ENCODE measurements around the gene TCF4. TPM values are rescaled to one million over a fixed set of nuclear protein-coding genes. Genes with fewer than 3 reads are reported as not detected.

TCF4 gene
- total RNA-seq, 1 experiment from 2014 or later, result 143 TPM

DNA sequence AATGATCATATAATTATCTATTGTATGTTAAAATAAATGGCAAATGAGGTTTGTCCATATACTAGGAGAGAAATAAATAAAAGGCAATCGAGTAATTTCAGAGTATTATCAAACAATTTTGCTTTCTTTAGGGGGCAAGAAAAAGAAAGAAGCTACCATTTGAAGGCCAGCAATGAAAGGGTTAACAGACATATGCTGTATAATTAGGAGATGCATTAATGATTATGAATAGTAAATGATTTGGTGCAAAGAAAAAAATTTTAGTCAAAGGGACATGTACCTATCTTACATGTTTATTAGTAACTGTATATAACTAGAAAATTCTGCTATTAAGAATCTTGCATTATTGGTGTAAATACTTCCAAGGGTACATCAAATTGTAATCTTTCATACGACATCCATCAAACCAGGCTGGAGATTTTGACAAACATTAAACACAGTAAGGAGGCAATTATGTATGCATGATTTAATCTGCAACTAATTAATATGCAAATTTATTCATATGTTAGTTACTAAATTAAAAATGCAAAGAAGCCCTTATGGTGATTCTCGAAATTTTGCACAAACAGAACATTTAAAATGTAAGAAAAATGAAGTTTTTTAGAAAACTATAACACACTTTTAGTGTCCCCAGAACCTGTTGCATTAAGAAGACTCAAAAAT is 251.4 kb downstream of the TCF4 start:
- TF ChIP-seq EZH2 (IDR thresholded peaks at IDR 0.05; ENCODE audit: borderline replicate concordance, low read depth, low read length, poor library complexity, severe bottlenecking), result no peak
- TF ChIP-seq, protein P1, sequence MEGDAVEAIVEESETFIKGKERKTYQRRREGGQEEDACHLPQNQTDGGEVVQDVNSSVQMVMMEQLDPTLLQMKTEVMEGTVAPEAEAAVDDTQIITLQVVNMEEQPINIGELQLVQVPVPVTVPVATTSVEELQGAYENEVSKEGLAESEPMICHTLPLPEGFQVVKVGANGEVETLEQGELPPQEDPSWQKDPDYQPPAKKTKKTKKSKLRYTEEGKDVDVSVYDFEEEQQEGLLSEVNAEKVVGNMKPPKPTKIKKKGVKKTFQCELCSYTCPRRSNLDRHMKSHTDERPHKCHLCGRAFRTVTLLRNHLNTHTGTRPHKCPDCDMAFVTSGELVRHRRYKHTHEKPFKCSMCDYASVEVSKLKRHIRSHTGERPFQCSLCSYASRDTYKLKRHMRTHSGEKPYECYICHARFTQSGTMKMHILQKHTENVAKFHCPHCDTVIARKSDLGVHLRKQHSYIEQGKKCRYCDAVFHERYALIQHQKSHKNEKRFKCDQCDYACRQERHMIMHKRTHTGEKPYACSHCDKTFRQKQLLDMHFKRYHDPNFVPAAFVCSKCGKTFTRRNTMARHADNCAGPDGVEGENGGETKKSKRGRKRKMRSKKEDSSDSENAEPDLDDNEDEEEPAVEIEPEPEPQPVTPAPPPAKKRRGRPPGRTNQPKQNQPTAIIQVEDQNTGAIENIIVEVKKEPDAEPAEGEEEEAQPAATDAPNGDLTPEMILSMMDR (conservative IDR thresholded peaks at IDR 0.05; ENCODE audit: low read depth, low read length), result no peak
- intact Hi-C loops (cut with micrococcal nuclease; ENCODE audit: unreplicated experiment), result no loop called here
- peaks cover 64% of the 10 kb centered on the region for H3K4me1 ChIP-seq (ENCODE audit: insufficient read depth, low read length, poor library complexity, severe bottlenecking)
- no peak overlapping the region for H3K4me3 ChIP-seq (ENCODE audit: low read depth, low read length, poor library complexity, severe bottlenecking)
- ChIA-PET CTCF (interaction anchor here (0.6 to 0.7 kb wide), 2 partner anchors 10 to 892 kb away, joined by 3 read pairs; no protein-coding TSS in a partner anchor), POLR2A (ENCODE audit: low non-redundant PET) (no interaction called here)
- H3K36me3 ChIP-seq (ENCODE audit: insufficient read depth, low read length, poor library complexity, severe bottlenecking), result no peaks in the 10 kb centered on the region
- no TSS peak for BruUV-seq (replicated peaks)
- no peaks in the 10 kb centered on the region for H3K27me3 ChIP-seq (replicated peaks; ENCODE audit: insufficient read depth, low read depth, low read length, poor library complexity)
- H3K27ac ChIP-seq (ENCODE audit: low read depth, low read length, poor library complexity, severe bottlenecking), result no peak overlapping the region
- DNase-seq (ENCODE audit: low spot score), result no peak
- H3K9me3 ChIP-seq (ENCODE audit: low read depth, low read length, poor library complexity, severe bottlenecking), result no peaks in the 10 kb centered on the region

DNA sequence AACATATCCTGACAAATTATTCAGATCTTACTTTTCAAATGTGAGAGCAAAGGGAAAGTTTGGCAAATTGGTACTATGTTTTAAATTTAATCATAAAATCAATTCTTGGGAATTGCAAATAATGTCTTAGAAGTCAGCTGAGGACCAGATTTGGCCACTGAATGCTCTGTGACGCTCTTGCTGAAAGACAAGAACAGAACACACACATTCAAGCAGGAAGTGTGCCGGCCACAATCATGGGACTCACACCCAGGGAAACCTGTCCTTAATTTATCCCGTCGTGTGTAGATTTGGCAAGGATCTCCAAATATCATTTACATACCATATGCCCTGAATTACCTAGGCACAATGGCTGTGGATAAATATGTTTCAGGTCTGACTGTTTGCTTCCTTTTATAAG is 253.1 kb downstream of the TCF4 start:
- no peak for TF ChIP-seq EZH2 (IDR thresholded peaks at IDR 0.05; ENCODE audit: borderline replicate concordance, low read depth, low read length, poor library complexity, severe bottlenecking)
- TF ChIP-seq, protein P1 (conservative IDR thresholded peaks at IDR 0.05; ENCODE audit: low read depth, low read length), result no peak
- no peak for DNase-seq (ENCODE audit: low spot score)
- H3K4me1 ChIP-seq (ENCODE audit: insufficient read depth, low read length, poor library complexity, severe bottlenecking), result peaks cover 48% of the 10 kb centered on the region
- H3K4me3 ChIP-seq (ENCODE audit: low read depth, low read length, poor library complexity, severe bottlenecking), result no peak overlapping the region
- H3K27me3 ChIP-seq (replicated peaks; ENCODE audit: insufficient read depth, low read depth, low read length, poor library complexity), result no peaks in the 10 kb centered on the region
- CTCF ChIA-PET, result no interaction called here
- H3K27ac ChIP-seq (ENCODE audit: low read depth, low read length, poor library complexity, severe bottlenecking), result no peak overlapping the region
- intact Hi-C loops (cut with micrococcal nuclease; ENCODE audit: unreplicated experiment), result no loop called here
- POLR2A ChIA-PET (ENCODE audit: low non-redundant PET), result no interaction called here
- BruUV-seq (replicated peaks), result no TSS peak
- H3K9me3 ChIP-seq (ENCODE audit: low read depth, low read length, poor library complexity, severe bottlenecking), result no peaks in the 10 kb centered on the region
- H3K36me3 ChIP-seq (ENCODE audit: insufficient read depth, low read length, poor library complexity, severe bottlenecking), result no peaks in the 10 kb centered on the region

DNA sequence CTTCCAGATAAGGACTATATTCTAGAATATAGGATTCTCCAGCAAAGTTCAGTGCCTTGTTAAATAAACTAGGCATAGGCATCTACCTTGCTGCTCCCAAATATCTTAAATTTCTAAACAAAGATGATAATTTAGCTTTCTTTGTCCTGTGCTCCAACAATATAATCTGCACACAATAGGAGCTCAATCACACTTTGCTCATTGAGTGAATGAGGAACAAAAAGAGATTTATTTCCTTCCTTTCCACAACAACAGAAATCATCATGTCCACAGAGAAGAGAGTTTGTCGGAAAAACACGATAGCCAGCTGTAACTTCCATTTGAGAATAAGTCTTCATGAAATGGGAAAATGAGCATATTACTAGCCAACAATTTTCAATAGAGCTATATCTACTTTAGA is 256.7 kb downstream of the TCF4 start:
- intact Hi-C loops (cut with micrococcal nuclease; ENCODE audit: unreplicated experiment), result no loop called here
- POLR2A ChIA-PET (ENCODE audit: low non-redundant PET), result interaction anchor here (0.6 kb wide), 1 partner anchor 640 kb away, joined by 3 read pairs; no protein-coding TSS in a partner anchor
- no peaks in the 10 kb centered on the region for H3K9me3 ChIP-seq (ENCODE audit: low read depth, low read length, poor library complexity, severe bottlenecking)
- no peak for DNase-seq (ENCODE audit: low spot score)
- H3K36me3 ChIP-seq (ENCODE audit: insufficient read depth, low read length, poor library complexity, severe bottlenecking), result no peaks in the 10 kb centered on the region
- no peak for TF ChIP-seq EZH2 (IDR thresholded peaks at IDR 0.05; ENCODE audit: borderline replicate concordance, low read depth, low read length, poor library complexity, severe bottlenecking)
- TF ChIP-seq, protein P1 (conservative IDR thresholded peaks at IDR 0.05; ENCODE audit: low read depth, low read length), result no peak
- H3K27ac ChIP-seq (ENCODE audit: low read depth, low read length, poor library complexity, severe bottlenecking), result no peak overlapping the region
- no peak overlapping the region for H3K4me3 ChIP-seq (ENCODE audit: low read depth, low read length, poor library complexity, severe bottlenecking)
- CTCF ChIA-PET, result no interaction called here
- peaks cover 35% of the 10 kb centered on the region for H3K4me1 ChIP-seq (ENCODE audit: insufficient read depth, low read length, poor library complexity, severe bottlenecking)
- H3K27me3 ChIP-seq (replicated peaks; ENCODE audit: insufficient read depth, low read depth, low read length, poor library complexity), result no peaks in the 10 kb centered on the region
- BruUV-seq (replicated peaks), result no TSS peak

Measured in A673 (cell line).